ENCODE results near the gene TAMALIN. TPM values are rescaled to one million over a fixed set of nuclear protein-coding genes. Genes with fewer than 3 reads are reported as not detected.

Gene TAMALIN
- total RNA-seq, 3 donors from 2014 or later: 13.5 to 16.5 (median 15.3) TPM

DNA sequence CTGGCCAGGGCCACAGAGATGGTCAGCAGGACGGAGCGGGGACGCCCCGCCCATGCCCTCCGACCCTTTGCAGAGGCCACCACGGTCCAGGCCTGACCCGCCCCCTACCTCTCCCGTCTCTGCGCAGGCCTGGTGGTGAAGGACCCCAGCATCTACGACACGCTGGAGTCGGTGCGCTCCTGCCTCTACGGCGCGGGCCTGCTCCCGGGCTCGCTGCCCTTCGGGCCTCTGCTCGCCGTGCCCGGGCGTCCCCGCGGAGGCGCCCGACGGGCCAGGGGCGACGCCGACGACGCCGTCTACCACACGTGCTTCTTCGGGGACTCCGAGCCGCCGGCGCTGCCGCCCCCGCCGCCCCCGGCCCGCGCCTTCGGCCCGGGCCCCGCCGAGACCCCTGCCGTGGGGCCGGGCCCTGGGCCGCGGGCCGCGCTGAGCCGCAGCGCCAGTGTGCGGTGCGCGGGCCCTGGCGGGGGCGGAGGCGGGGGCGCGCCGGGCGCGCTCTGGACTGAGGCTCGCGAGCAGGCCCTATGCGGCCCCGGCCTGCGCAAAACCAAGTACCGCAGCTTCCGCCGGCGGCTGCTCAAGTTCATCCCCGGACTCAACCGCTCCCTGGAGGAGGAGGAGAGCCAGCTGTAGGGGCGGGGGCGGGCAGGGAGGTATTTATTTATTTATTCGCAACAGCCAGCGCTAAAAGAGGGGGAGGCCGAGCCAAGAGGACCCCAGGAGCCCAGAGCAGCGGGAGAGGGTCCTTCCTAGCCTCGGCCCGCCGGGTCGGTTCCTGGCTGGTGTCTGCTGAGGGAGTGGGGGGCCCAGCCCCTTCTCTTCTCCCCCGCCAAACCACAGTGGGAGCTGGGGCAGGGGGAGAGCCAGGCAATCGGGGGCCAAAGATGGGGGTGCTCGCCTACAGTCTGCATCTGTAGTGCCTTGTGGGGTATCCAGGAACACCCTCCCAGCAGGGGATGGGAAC is 8.1 kb downstream of the TAMALIN start:
- ATAC-seq: no peak
- DNase-seq: no peak
- Mint-ChIP-seq H3K9me3 (no peaks in the 10 kb centered on the region), H3K27me3 (ENCODE audit: low read depth) (no peaks in the 10 kb centered on the region), H3K4me3 (no peak overlapping the region), H3K4me1 (ENCODE audit: low read depth) (no peaks in the 10 kb centered on the region), H3K36me3 (ENCODE audit: insufficient read depth) (peaks cover 14% of the 10 kb centered on the region)

DNA sequence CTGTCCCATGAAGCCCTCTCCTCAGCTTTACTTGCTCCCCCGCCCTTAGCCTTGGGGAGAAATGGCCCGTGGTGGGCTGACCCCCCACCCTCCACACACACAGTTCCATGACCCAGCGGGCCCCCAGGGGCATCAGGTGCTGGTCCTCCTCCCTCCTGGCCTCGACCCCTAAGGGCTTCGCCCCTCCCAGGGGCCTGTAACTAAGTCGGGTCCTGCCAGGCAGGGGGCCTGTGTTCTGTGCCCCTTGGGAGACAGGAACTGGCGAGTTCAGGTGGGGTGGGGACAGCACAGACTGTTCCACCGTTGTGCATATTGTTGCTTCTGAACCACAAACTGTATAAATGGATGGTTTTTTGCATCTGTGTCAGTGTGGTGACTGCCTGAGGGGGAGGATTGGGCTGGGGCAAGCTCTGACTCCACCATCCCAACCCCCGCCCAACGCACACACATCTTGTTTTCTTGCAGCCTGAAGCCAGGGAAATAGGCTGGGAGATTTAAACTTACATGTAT is 8.8 kb downstream of the TAMALIN start:
- Mint-ChIP-seq H3K27me3 (ENCODE audit: low read depth) (no peaks in the 10 kb centered on the region), H3K9me3 (no peaks in the 10 kb centered on the region), H3K4me1 (ENCODE audit: low read depth) (peaks cover 6% of the 10 kb centered on the region), H3K36me3 (ENCODE audit: insufficient read depth) (peaks cover 14% of the 10 kb centered on the region), H3K4me3 (no peak overlapping the region)
- ATAC-seq (no peak), DNase-seq (no peak)

DNA sequence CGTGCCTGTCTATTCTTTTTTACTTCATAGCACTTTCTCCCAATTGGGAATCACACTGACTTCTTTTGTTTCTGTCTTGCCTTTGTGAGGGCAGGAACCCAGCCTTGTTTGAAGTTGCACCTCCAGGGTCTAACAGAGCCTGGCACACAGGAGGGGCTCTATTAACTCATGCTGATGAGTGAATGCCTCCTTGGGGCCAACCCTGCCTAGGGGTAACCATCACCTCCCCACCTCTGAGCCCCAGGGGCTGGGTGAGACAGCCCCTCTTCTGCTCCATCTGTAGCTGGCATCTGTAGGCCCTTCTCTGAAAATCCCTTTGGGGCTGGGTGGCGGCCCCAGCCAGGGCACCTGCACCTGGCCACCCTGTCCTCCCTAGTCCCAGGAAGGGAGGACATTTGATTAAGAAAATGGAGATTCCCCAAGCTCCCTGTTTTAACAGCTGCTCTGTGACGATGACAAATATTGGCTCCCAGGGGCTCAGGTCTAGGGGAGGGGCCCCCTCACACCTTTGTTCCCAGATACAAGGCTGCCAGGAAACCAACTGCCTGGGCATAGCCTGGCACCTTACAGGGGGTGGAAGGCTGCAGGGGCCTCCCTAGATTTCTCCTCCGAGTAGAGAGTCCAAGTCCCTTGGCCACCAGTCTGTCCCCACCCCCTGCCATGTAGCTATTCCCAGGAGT is 11.8 kb downstream of the TAMALIN start:
- Mint-ChIP-seq H3K4me3 (no peak overlapping the region), H3K27me3 (ENCODE audit: low read depth) (no peaks in the 10 kb centered on the region), H3K9me3 (no peaks in the 10 kb centered on the region), H3K36me3 (ENCODE audit: insufficient read depth) (peaks cover 5% of the 10 kb centered on the region), H3K4me1 (ENCODE audit: low read depth) (peaks cover 16% of the 10 kb centered on the region)
- DNase-seq (no peak), ATAC-seq (no peak)

DNA sequence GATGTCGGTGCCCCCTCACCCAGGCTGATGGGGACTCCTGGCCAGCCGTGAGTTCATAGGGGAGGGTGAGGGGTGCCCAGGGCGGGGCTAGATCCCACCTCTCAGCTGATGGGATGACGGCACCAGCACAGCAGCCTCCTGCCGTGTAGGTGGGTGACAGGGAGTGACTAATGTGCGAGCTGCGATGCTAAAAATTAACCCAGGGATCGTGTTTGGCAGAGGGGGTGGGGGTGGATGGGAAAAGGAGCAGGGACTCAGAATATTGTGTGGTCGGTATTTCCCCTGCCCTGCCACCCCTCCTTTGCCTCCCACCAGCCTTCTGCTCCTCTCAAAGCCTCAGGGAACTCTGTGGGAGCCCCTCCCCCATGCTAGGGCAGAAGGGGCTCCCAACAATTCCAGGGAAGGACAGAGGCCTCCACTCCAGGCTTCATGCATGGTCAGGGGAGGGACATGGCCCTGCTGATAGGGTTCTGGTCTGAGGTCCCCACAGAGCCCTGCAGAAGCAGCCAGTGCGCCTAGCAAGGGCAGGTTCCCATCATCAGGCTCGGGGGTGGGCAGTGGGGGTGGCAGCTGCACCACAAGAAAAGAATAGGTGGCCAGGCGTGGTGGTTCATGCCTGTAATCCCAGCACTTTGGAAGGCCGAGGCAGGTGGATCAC is 12.5 kb downstream of the TAMALIN start:
- Mint-ChIP-seq H3K4me1 (ENCODE audit: low read depth) (peaks cover 21% of the 10 kb centered on the region), H3K27me3 (ENCODE audit: low read depth) (no peaks in the 10 kb centered on the region), H3K4me3 (no peak overlapping the region), H3K36me3 (ENCODE audit: insufficient read depth) (peaks cover under 1% of the 10 kb centered on the region), H3K9me3 (no peaks in the 10 kb centered on the region)
- no peak for DNase-seq
- ATAC-seq: no peak

DNA sequence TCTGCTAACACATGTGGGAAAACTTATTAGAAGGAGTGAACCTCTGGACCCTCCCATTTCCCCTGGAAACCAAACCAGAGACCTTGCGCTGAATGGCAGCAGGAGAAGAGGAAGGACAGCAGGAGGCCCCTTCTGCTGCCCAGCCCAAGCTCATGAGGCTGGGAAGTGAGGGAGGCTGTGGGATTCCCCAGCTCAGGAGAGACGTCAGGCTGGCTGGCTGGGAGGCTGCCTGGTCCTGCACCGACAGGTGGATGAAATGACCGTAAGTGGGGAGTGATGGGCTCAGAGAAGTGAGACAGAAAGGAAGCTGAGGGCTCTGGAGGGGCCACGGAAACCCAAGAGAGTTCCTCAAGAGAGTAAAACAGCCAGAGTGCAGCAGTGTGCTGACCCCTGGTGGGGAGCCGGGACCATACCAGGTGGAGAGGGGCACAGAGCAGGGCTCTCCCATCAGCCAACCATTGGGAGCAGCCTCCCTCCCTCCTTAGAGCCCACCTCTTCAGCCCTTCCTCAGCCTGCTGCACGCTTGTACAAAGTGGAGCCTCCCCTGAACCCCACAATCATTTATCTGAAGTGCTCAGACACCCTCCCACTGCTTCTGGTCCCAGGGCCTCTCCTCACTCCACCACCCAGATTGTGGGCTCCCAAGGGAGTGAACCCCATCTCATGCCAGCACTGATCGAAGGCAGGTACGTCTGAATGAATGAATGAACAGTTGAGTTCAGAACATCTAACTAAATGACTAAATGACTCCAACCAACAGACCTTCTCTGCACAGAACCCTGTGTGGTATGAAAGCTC is 14.0 kb downstream of the TAMALIN start:
- ATAC-seq: peak in 1 of 2 donors; percentile 24
- H3K36me3 Mint-ChIP-seq (ENCODE audit: insufficient read depth): no peaks in the 10 kb centered on the region
- H3K4me3 Mint-ChIP-seq: no peak overlapping the region
- no peaks in the 10 kb centered on the region for H3K9me3 Mint-ChIP-seq
- DNase-seq: peak; percentile 64
- no peaks in the 10 kb centered on the region for H3K27me3 Mint-ChIP-seq (ENCODE audit: low read depth)
- peaks cover 35% of the 10 kb centered on the region for H3K4me1 Mint-ChIP-seq (ENCODE audit: low read depth)

DNA sequence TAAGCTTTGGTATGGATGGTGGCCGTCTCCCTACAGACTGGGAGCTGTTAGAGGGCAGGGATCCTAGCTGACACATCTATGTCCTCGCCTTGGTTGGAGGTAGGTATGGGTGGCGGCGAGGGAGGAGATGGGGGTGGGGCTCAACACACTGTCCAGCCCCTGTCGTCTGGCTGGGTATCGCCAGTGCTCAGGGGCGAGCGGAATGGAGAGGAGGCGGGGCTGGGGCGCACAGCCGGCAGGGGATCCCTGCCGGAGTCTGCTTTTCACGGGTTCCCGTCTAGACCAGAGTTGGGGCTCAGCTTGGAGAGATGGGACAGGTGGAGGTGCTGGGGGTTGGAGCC is 16.1 kb downstream of the TAMALIN start:
- DNase-seq (no peak), ATAC-seq (peak in 1 of 2 donors; percentile 3)
- Mint-ChIP-seq H3K27me3 (ENCODE audit: low read depth) (no peaks in the 10 kb centered on the region), H3K9me3 (no peaks in the 10 kb centered on the region), H3K36me3 (ENCODE audit: insufficient read depth) (no peaks in the 10 kb centered on the region), H3K4me3 (peak overlapping the region; percentile 71), H3K4me1 (ENCODE audit: low read depth) (peaks cover 40% of the 10 kb centered on the region)

DNA sequence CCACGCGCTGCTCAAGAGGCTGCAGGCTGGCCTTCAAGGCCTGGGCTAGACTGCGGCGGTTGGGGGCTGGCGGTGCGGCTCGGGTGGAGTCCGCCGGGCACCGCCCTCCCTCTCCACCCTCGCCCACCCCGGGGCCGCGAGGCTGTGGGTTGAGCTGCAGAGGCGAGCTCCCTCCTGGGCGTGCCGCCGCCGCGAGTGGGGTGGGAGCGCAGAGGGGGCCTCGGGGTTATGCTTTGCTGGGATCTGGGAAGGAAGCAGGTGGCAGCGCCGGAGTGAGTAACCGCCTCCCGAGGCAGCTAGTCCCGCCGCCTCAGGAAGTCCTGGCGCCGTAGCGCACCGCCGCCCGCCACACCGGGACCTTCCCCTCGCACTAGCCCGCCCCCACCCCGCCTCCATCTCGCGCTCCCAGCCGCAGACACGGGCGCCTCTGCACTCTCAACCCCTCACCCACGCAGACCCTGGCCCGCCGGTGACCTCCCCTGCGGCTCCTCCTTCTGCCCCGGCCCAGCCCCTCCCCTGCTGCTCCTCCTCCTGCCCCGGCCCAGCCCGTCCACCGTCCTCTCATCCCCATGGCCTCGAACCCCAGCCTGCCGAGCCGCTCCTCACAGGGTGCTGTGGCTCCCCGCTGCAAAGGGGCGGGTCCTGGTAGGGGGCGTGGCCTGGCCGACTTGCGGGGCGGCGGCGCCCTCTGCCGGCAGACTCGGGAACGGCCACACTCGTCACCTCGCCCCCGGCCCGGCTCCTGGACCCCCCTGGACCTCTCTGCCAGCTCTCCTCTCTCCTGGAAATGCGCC is 16.6 kb downstream of the TAMALIN start:
- DNase-seq: peak; percentile 92
- H3K4me3 Mint-ChIP-seq: peak overlapping the region; percentile 81
- ATAC-seq: peak; percentile 69 to 75
- H3K27me3 Mint-ChIP-seq (ENCODE audit: low read depth): no peaks in the 10 kb centered on the region
- H3K9me3 Mint-ChIP-seq: no peaks in the 10 kb centered on the region
- H3K4me1 Mint-ChIP-seq (ENCODE audit: low read depth): peaks cover 40% of the 10 kb centered on the region
- no peaks in the 10 kb centered on the region for H3K36me3 Mint-ChIP-seq (ENCODE audit: insufficient read depth)

DNA sequence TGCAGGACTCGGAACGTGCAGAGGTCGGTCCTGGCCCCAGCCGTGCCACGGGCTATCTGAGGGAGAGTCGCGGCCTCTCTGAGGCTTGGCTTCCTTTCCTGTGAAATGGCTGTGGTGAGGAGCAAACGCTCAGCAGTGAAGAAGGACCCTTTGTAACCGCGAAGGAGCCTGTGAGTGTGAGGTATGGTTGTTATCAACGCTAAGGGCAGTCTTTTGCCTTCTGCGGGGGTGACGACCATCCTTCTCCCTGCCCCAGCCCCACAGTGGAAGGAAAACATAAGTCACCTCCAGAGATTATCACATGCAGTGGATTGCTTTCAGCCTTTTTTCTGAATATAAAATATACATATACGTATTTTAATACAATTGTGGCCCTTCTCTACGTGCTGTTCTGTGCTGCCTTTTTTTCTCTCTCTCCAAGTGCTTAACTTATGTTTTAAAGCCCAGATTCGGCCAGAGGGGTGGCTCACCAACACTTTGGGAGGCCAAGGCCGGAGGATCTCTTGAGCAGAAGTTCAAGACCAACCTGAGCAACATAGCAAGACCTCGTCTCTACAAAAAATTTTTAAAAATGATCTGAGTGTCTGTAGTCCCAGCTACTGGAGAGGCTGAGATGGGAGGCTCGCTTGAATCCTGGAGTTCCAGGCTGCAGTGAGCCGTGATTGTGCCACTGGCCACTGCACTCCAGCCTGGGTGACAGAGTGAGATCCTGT is 17.4 kb downstream of the TAMALIN start:
- peak; percentile 6 to 9 for ATAC-seq
- H3K27me3 Mint-ChIP-seq (ENCODE audit: low read depth): no peaks in the 10 kb centered on the region
- H3K36me3 Mint-ChIP-seq (ENCODE audit: insufficient read depth): no peaks in the 10 kb centered on the region
- no peak for DNase-seq
- H3K4me1 Mint-ChIP-seq (ENCODE audit: low read depth): peaks cover 40% of the 10 kb centered on the region
- H3K9me3 Mint-ChIP-seq: no peaks in the 10 kb centered on the region
- H3K4me3 Mint-ChIP-seq: peak overlapping the region; percentile 81

DNA sequence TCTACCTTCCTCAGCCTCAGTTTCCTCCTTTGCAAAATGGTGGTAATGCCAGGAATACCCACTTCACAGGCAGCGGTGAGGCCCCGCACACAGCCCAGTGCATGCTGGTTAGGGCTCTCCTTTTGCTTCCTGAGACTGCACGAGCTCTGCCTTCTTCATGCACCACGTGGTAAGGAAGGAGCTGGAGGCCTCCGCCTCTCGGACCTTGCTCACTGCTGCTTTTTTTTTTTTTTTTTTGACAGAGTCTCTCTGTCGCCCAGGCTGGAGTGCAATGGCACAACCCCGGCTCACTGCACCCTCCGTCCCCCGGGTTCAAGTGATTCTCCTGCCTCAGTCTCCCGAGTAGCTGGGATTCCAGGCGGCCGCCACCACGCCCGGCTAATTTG is 18.1 kb downstream of the TAMALIN start:
- Mint-ChIP-seq H3K36me3 (ENCODE audit: insufficient read depth) (no peaks in the 10 kb centered on the region), H3K27me3 (ENCODE audit: low read depth) (no peaks in the 10 kb centered on the region), H3K4me3 (peak overlapping the region; percentile 81), H3K9me3 (no peaks in the 10 kb centered on the region), H3K4me1 (ENCODE audit: low read depth) (peaks cover 40% of the 10 kb centered on the region)
- DNase-seq (no peak), ATAC-seq (no peak)

DNA sequence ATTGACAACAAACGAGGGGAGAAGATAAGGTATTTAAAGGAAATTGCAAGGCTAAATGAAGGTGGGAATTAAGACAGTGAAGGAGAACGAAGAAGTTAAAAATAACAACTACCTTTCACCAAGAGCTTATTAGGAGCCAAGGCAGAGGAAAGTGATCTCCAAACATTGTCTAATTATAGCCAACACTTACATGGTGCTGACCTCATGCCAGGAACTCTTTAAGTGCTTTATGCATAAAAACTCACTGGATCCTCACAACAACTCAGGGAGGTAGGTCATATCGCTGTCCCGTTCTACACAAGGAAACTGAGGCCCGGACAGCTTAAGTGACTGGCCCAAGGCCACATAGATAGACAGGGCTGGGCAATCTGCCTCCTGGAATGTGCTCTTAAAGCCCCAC is 19.5 kb downstream of the TAMALIN start:
- peaks cover 28% of the 10 kb centered on the region for H3K4me1 Mint-ChIP-seq (ENCODE audit: low read depth)
- H3K36me3 Mint-ChIP-seq (ENCODE audit: insufficient read depth): no peaks in the 10 kb centered on the region
- ATAC-seq (no peak), DNase-seq (no peak)
- no peak overlapping the region for H3K4me3 Mint-ChIP-seq
- H3K27me3 Mint-ChIP-seq (ENCODE audit: low read depth): no peaks in the 10 kb centered on the region
- no peaks in the 10 kb centered on the region for H3K9me3 Mint-ChIP-seq

DNA sequence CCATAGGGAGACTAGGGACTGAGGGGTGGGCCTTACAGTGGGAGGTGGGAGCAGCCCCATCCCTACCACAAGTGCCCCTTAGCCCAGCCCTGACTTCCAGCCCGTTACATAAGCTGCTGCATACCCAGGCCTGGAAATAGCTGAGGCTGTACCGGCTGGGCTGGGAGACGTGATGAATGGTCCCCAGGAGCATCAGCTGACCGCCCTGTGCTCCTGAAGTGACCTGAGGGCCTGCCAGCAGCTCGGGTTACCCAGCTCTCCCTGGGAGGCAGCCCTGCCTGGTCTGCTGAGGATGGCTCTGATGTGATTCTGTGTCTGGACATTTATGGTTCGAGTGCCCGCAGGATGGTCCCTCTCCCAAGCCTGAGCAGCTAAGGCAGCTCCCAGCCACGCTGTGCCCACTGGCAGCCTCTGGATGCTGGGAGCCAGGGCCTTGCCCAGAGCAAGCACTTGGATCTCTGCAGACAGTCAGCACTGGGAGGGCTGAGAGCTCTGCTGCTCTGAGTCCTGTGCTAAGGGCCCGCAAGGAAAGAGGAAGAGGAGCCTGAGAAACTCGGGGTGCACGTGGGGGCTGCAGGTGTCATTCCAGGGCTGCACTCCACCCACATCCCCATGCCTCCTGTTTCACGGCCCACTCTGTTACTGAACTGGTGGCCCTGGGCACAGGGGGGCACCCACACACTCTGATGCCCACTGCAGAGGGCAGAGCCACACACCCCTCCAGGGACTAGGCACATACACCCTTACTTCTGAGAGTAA is 20.5 kb downstream of the TAMALIN start:
- Mint-ChIP-seq H3K36me3 (ENCODE audit: insufficient read depth) (no peaks in the 10 kb centered on the region), H3K4me1 (ENCODE audit: low read depth) (peaks cover 29% of the 10 kb centered on the region), H3K4me3 (no peak overlapping the region), H3K27me3 (ENCODE audit: low read depth) (no peaks in the 10 kb centered on the region), H3K9me3 (no peaks in the 10 kb centered on the region)
- DNase-seq (no peak), ATAC-seq (no peak)

DNA sequence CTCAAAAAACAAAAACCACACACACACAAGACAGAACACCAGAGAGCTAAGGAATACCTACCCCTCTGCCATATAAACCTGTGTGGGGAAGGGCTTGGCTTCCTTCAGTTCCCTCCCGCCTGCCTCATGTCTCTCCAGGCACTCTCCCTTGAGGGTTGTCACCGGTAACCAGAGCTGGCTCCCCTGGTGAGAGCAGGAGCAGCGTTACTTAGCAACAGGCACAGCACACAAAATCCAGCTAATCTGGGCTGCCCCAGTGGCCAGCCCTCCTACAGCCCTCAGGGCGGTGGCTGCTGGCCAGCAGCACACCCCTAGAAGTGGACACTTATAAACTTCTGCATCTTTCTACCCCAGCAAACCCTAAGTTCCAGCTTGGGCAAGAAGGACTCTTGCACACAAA is 22.9 kb downstream of the TAMALIN start:
- Mint-ChIP-seq H3K36me3 (ENCODE audit: insufficient read depth) (no peaks in the 10 kb centered on the region), H3K4me1 (ENCODE audit: low read depth) (peaks cover 35% of the 10 kb centered on the region), H3K4me3 (no peak overlapping the region), H3K27me3 (ENCODE audit: low read depth) (no peaks in the 10 kb centered on the region), H3K9me3 (no peaks in the 10 kb centered on the region)
- ATAC-seq: no peak
- DNase-seq: no peak
